ENCODE measurements around the gene TOMM40. TPM values are rescaled to one million over a fixed set of nuclear protein-coding genes. Genes with fewer than 3 reads are reported as not detected.
"Not testable (repeated sequence)": the region's sequence is repeated elsewhere in the genome, so short reads cannot be mapped to it uniquely, and the experiment has no call there.

The TOMM40 gene
- total and polyA plus RNA-seq, 9 donors, result 11.1 to 63.9 (median 39.9) TPM

GRCh38 chr19:44850641-44851109 is 40.4 kb upstream of the TOMM40 start:
- peak in 2 of 5 donors; percentile 39 to 45 for DNase-seq
- Histone ChIP-seq H3K27me3 (no peaks in the 10 kb centered on the region), H3K36me3 (no peaks in the 10 kb centered on the region), H3K9me3 (no peaks in the 10 kb centered on the region), H3K4me1 (ENCODE audit: insufficient read depth) (peaks cover 3% of the 10 kb centered on the region), H3K4me3 (no peak overlapping the region), H3K27ac (no peak overlapping the region)
- intact Hi-C loops (cut with DNase I), result no loop called here
- 49 to 52% (median 52%) methylated on average over 8 of the region's 8 CpGs for whole genome bisulfite sequencing, 3 donors
- TF ChIP-seq POLR2A (IDR thresholded peaks at IDR 0.05) (no peak), EP300 (IDR thresholded peaks at IDR 0.05) (no peak), CTCF (IDR thresholded peaks at IDR 0.05) (no peak)

- intact Hi-C loops (cut with DNase I), result no loop called here
- peaks cover 3% of the 10 kb centered on the region for H3K4me1 ChIP-seq (ENCODE audit: insufficient read depth)
- no peak overlapping the region for H3K4me3 ChIP-seq
- no peak for DNase-seq
- H3K36me3 ChIP-seq, result no peaks in the 10 kb centered on the region
- WGBS, 3 donors, result 77 to 86% (median 84%) methylated on average over 2 of the region's 2 CpGs
- no peaks in the 10 kb centered on the region for H3K9me3 ChIP-seq
- no peak overlapping the region for H3K27ac ChIP-seq
- TF ChIP-seq EP300 (IDR thresholded peaks at IDR 0.05), result no peak
- H3K27me3 ChIP-seq, result no peaks in the 10 kb centered on the region
Observed at GRCh38 chr19:44851427-44851826, 39.6 kb upstream of the TOMM40 start.

- 89 to 100% (median 96%) methylated on average over 1 of the region's 1 CpG for WGBS, 3 donors
- no peak overlapping the region for H3K27ac ChIP-seq
Observed at GRCh38 chr19:44855606-44856005, 35.4 kb upstream of the TOMM40 start.

GRCh38 chr19:44856421-44857083 is 34.5 kb upstream of the TOMM40 start:
- Histone ChIP-seq H3K9me3 (no peaks in the 10 kb centered on the region), H3K4me3 (no peak overlapping the region), H3K36me3 (no peaks in the 10 kb centered on the region), H3K27me3 (no peaks in the 10 kb centered on the region), H3K4me1 (ENCODE audit: insufficient read depth) (no peaks in the 10 kb centered on the region), H3K27ac (no peak overlapping the region)
- intact Hi-C loops (cut with DNase I), result no loop called here
- TF ChIP-seq POLR2A (IDR thresholded peaks at IDR 0.05), result no peak
- TF ChIP-seq CTCF (IDR thresholded peaks at IDR 0.05), result no peak
- TF ChIP-seq EP300 (IDR thresholded peaks at IDR 0.05), result no peak
- WGBS, 3 donors, result 56 to 59% (median 58%) methylated on average over 10 of the region's 10 CpGs
- no peak for DNase-seq

More at GRCh38 chr19:44855606-44856005, 35.4 kb upstream of the TOMM40 start:
- no peaks in the 10 kb centered on the region for H3K36me3 ChIP-seq
- H3K27me3 ChIP-seq, result no peaks in the 10 kb centered on the region
- no peaks in the 10 kb centered on the region for H3K4me1 ChIP-seq (ENCODE audit: insufficient read depth)
- H3K4me3 ChIP-seq, result no peak overlapping the region
- DNase-seq, result no peak
- TF ChIP-seq EP300 (IDR thresholded peaks at IDR 0.05) (no peak), CTCF (IDR thresholded peaks at IDR 0.05) (no peak), POLR2A (IDR thresholded peaks at IDR 0.05) (no peak)
- H3K9me3 ChIP-seq, result no peaks in the 10 kb centered on the region
- intact Hi-C loops (cut with DNase I), result no loop called here

- DNase-seq, result no peak
- Histone ChIP-seq H3K4me1 (ENCODE audit: insufficient read depth) (no peaks in the 10 kb centered on the region), H3K27me3 (no peaks in the 10 kb centered on the region), H3K36me3 (no peaks in the 10 kb centered on the region), H3K4me3 (no peak overlapping the region), H3K9me3 (no peaks in the 10 kb centered on the region), H3K27ac (no peak overlapping the region)
- intact Hi-C loops (cut with DNase I), result no loop called here
- 85 to 88% (median 87%) methylated on average over 4 of the region's 4 CpGs for WGBS, 3 donors
- no peak for TF ChIP-seq EP300 (IDR thresholded peaks at IDR 0.05)
Observed at GRCh38 chr19:44857837-44858236, 33.2 kb upstream of the TOMM40 start.

- H3K36me3 ChIP-seq; H3K4me3 ChIP-seq; DNase-seq; H3K27me3 ChIP-seq; H3K27ac ChIP-seq; H3K4me1 ChIP-seq (ENCODE audit: insufficient read depth); intact Hi-C loops (cut with DNase I); H3K9me3 ChIP-seq: not testable (repeated sequence)
- WGBS, 3 donors, result 62 to 67% (median 63%) methylated on average over 3 of the region's 3 CpGs
Observed at GRCh38 chr19:44861576-44861975, 29.5 kb upstream of the TOMM40 start.
